Measurements from ENCODE around the gene C2.

Gene C2

GRCh38 chr6:31967926-31968320 lies 40.4 kb downstream of the C2 start:
- TF ChIP-seq CTCF (IDR thresholded peaks at IDR 0.05; ENCODE audit: low read depth, low read length) = no peak

GRCh38 chr6:31968326-31968725 lies 40.8 kb downstream of the C2 start:
- no peak for TF ChIP-seq CTCF (IDR thresholded peaks at IDR 0.05; ENCODE audit: low read depth, low read length)
- no peak overlapping the region for H3K4me3 ChIP-seq (ENCODE audit: low read depth, low read length)

More at GRCh38 chr6:31967926-31968320, 40.4 kb downstream of the C2 start:
- no peak overlapping the region for H3K4me3 ChIP-seq (ENCODE audit: low read depth, low read length)

GRCh38 chr6:31968791-31969711 lies 41.5 kb downstream of the C2 start:
- no peak overlapping the region for H3K4me3 ChIP-seq (ENCODE audit: low read depth, low read length)
- no peak for TF ChIP-seq CTCF (IDR thresholded peaks at IDR 0.05; ENCODE audit: low read depth, low read length)

GRCh38 chr6:31969712-31970603 lies 42.4 kb downstream of the C2 start:
- no peak overlapping the region for H3K4me3 ChIP-seq (ENCODE audit: low read depth, low read length)
- TF ChIP-seq CTCF (IDR thresholded peaks at IDR 0.05; ENCODE audit: low read depth, low read length) = no peak

- H3K4me3 ChIP-seq (ENCODE audit: low read depth, low read length) = peak overlapping the region; percentile 83
Observed at GRCh38 chr6:31970604-31971271, 43.2 kb downstream of the C2 start.

More at GRCh38 chr6:31970604-31971271, 43.2 kb downstream of the C2 start:
- TF ChIP-seq CTCF (IDR thresholded peaks at IDR 0.05; ENCODE audit: low read depth, low read length) = no peak

Data from WI38 (cell line).